HepG2 (cell line): ENCODE results near the gene COPZ2. TPM values are rescaled to one million over a fixed set of nuclear protein-coding genes. Genes with fewer than 3 reads are reported as not detected.

ENCODE experiments used
- microRNA counts: library from miRNA; unstranded; fragments of <30 nt; microRNA quantifications from one replicate; lab custom pipeline; 2015
- microRNA-seq: library from miRNA; unstranded; fragments of <30 nt; microRNA quantifications from one replicate; pipeline ENCODE4, GENCODE V29; 2020
- polyA plus RNA-seq, 8 experiments: library from polyadenylated mRNA; depleted of rRNA in 3 of 8; stranded (reverse) in 7 of 8; unstranded in 1 of 8; fragments of >200 nt; fragmentation: Illumina TruSeq in 4 of 8; extraction: Trizol in 4 of 8; gene quantifications; 2 replicates each; pipeline versions ENCODE4 v1.2.1 to v1.2.3, GENCODE V29; 2011 to 2016; ENCODE audit warnings: low read depth in 4 of 8, missing spikeins in 1 of 8, mixed read lengths in 1 of 8; ENCODE audit not compliant: insufficient read depth in 1 of 8
- small RNA-seq, 3 experiments: library from RNA; depleted of rRNA; stranded (forward); fragments of <200 nt; gene quantifications; one replicate each; pipeline ENCODE3, GENCODE V24; 2012; ENCODE audit warnings: low read depth in 2 of 3, low replicate concordance in 1 of 3; ENCODE audit not compliant: insufficient read length in 3 of 3, insufficient read depth in 2 of 3
- total RNA-seq, 5 experiments: library from RNA; depleted of rRNA; stranded (reverse); fragments of >200 nt; fragmentation: Illumina TruSeq; extraction: Trizol; gene quantifications; 2 replicates each; pipeline ENCODE4 v1.2.3, GENCODE V29; 2016; ENCODE audit warnings: low read depth in 1 of 5

Gene COPZ2
- total and polyA plus RNA-seq, 2 of the 13 experiments (the other 11 are each of a cell fraction or from before 2014, with no cell fraction given) = 0.61 to 1.5 TPM

MicroRNA genes within 50 kb of the gene (microRNA counts, 767-probe panel; counts per million panel counts)
- microRNA hsa-miR-152 (lab: Ali Mortazavi, UCI) = not detected

Small RNA genes within 50 kb of the gene (microRNA-seq; reads per million reads assigned to microRNA genes)
- 43.4 reads per million, percentile 66 among the genes with 10 or more reads in this experiment for gene MIR152

Small RNA genes within 50 kb of the gene (small RNA-seq; reads per million reads assigned to genes)
- 0 reads per million in 3 experiments for gene AC004477.2
- 0.92 to 260 (median 91.7) reads per million in 3 experiments for gene MIR152

Other genes with a start within 250 kb of the COPZ2 start
- gene OSBPL7, start 216.0 kb downstream of the COPZ2 start, total RNA-seq (2016; rRNA removed; fragmentation: Illumina TruSeq; extraction: Trizol) = 1.0 and 4.7 TPM in 2 replicates
- gene OSBPL7, start 216.0 kb downstream of the COPZ2 start, polyA plus RNA-seq (2011; rRNA removed) = 6.6 and 8.3 TPM in 2 replicates
- gene MRPL10, start 206.3 kb downstream of the COPZ2 start, total RNA-seq (2016; rRNA removed; fragmentation: Illumina TruSeq; extraction: Trizol) = 56.7 and 59.7 TPM in 2 replicates
- 149 and 157 TPM in 2 replicates for gene MRPL10, start 206.3 kb downstream of the COPZ2 start, polyA plus RNA-seq (2011; rRNA removed)
- gene LRRC46, start 206.1 kb downstream of the COPZ2 start, total RNA-seq (2016; rRNA removed; fragmentation: Illumina TruSeq; extraction: Trizol) = 0.09 and 0.13 TPM in 2 replicates
- 0.09 and 0.16 TPM in 2 replicates for gene LRRC46, start 206.1 kb downstream of the COPZ2 start, polyA plus RNA-seq (2011; rRNA removed)
- gene SCRN2, start 196.5 kb downstream of the COPZ2 start, total RNA-seq (2016; rRNA removed; fragmentation: Illumina TruSeq; extraction: Trizol) = 15.0 and 29.5 TPM in 2 replicates
- gene SCRN2, start 196.5 kb downstream of the COPZ2 start, polyA plus RNA-seq (2011; rRNA removed) = 21.7 and 28.6 TPM in 2 replicates
- gene SP6, start 186.6 kb downstream of the COPZ2 start, total RNA-seq (2016; rRNA removed; fragmentation: Illumina TruSeq; extraction: Trizol) = 0.07 TPM in 1 of 2 replicates, not detected in the other
- 0.07 and 0.09 TPM in 2 replicates for gene SP6, start 186.6 kb downstream of the COPZ2 start, polyA plus RNA-seq (2011; rRNA removed)
- gene SP2, start 141.6 kb downstream of the COPZ2 start, total RNA-seq (2016; rRNA removed; fragmentation: Illumina TruSeq; extraction: Trizol) = 1.4 and 1.5 TPM in 2 replicates
- 4.2 and 4.8 TPM in 2 replicates for gene SP2, start 141.6 kb downstream of the COPZ2 start, polyA plus RNA-seq (2011; rRNA removed)
- 63.3 and 110 TPM in 2 replicates for gene PNPO, start 96.2 kb downstream of the COPZ2 start, total RNA-seq (2016; rRNA removed; fragmentation: Illumina TruSeq; extraction: Trizol)
- gene PNPO, start 96.2 kb downstream of the COPZ2 start, polyA plus RNA-seq (2011; rRNA removed) = 47.9 and 48.1 TPM in 2 replicates
- gene PRR15L, start 79.9 kb downstream of the COPZ2 start, total RNA-seq (2016; rRNA removed; fragmentation: Illumina TruSeq; extraction: Trizol) = 2.0 and 2.4 TPM in 2 replicates
- gene PRR15L, start 79.9 kb downstream of the COPZ2 start, polyA plus RNA-seq (2011; rRNA removed) = 0.44 and 0.47 TPM in 2 replicates
- gene CDK5RAP3, start 66.7 kb downstream of the COPZ2 start, total RNA-seq (2016; rRNA removed; fragmentation: Illumina TruSeq; extraction: Trizol) = 86.8 and 128 TPM in 2 replicates
- 154 and 183 TPM in 2 replicates for gene CDK5RAP3, start 66.7 kb downstream of the COPZ2 start, polyA plus RNA-seq (2011; rRNA removed)
- gene NFE2L1, start 10.6 kb upstream of the COPZ2 start, total RNA-seq (2016; rRNA removed; fragmentation: Illumina TruSeq; extraction: Trizol) = 53.7 and 67.0 TPM in 2 replicates
- gene NFE2L1, start 10.6 kb upstream of the COPZ2 start, polyA plus RNA-seq (2011; rRNA removed) = 234 and 278 TPM in 2 replicates
- gene CBX1, start 63.7 kb upstream of the COPZ2 start, total RNA-seq (2016; rRNA removed; fragmentation: Illumina TruSeq; extraction: Trizol) = 108 and 143 TPM in 2 replicates
- gene CBX1, start 63.7 kb upstream of the COPZ2 start, polyA plus RNA-seq (2011; rRNA removed) = 14.1 and 17.8 TPM in 2 replicates
- gene SNX11, start 70.0 kb upstream of the COPZ2 start, total RNA-seq (2016; rRNA removed; fragmentation: Illumina TruSeq; extraction: Trizol) = 14.0 and 15.9 TPM in 2 replicates
- gene SNX11, start 70.0 kb upstream of the COPZ2 start, polyA plus RNA-seq (2011; rRNA removed) = 12.9 and 14.0 TPM in 2 replicates